GM19043 (cell line): ENCODE data around the gene TMEM260.
"Not testable (repeated sequence)": the region's sequence is repeated elsewhere in the genome, so short reads cannot be mapped to it uniquely, and the experiment has no call there.

ENCODE experiments used
- ATAC-seq: cut with Tn5 transposase; IDR thresholded peaks from one replicate; pipeline ENCODE4 v1.9.1; 2021; ENCODE audit warnings: low read depth; ENCODE audit not compliant: unreplicated experiment

Gene TMEM260

GRCh38 chr14:56594428-56594827, 14.8 kb downstream of the TMEM260 start:
- no peak for ATAC-seq

GRCh38 chr14:56598519-56598918, 18.9 kb downstream of the TMEM260 start:
- ATAC-seq, result no peak

GRCh38 chr14:56603648-56604047, 24.1 kb downstream of the TMEM260 start:
- ATAC-seq, result no peak

- no peak for ATAC-seq
Measured at GRCh38 chr14:56608689-56609088, 29.1 kb downstream of the TMEM260 start.

GRCh38 chr14:56611663-56612062, 32.1 kb downstream of the TMEM260 start:
- not testable (repeated sequence) for ATAC-seq

GRCh38 chr14:56617084-56617483, 37.5 kb downstream of the TMEM260 start:
- no peak for ATAC-seq

GRCh38 chr14:56630707-56631106, 51.1 kb downstream of the TMEM260 start:
- ATAC-seq, result no peak

GRCh38 chr14:56632195-56632594, 52.6 kb downstream of the TMEM260 start:
- no peak for ATAC-seq

GRCh38 chr14:56633544-56633943, 53.9 kb downstream of the TMEM260 start:
- ATAC-seq, result no peak

GRCh38 chr14:56635041-56635440, 55.4 kb downstream of the TMEM260 start:
- no peak for ATAC-seq

- ATAC-seq, result no peak
Measured at GRCh38 chr14:56647493-56647892, 67.9 kb downstream of the TMEM260 start.

- no peak for ATAC-seq
Measured at GRCh38 chr14:56648508-56649301, 69.1 kb downstream of the TMEM260 start.

GRCh38 chr14:56649382-56649781, 69.8 kb downstream of the TMEM260 start:
- no peak for ATAC-seq

- ATAC-seq, result no peak
Measured at GRCh38 chr14:56650048-56650447, 70.5 kb downstream of the TMEM260 start.

GRCh38 chr14:56650979-56651378, 71.4 kb downstream of the TMEM260 start:
- ATAC-seq, result no peak

- no peak for ATAC-seq
Measured at GRCh38 chr14:56657604-56658003, 78.0 kb downstream of the TMEM260 start.

GRCh38 chr14:56659378-56659777, 79.8 kb downstream of the TMEM260 start:
- ATAC-seq, result no peak

- no peak for ATAC-seq
Measured at GRCh38 chr14:56659964-56660551, 80.5 kb downstream of the TMEM260 start.

- no peak for ATAC-seq
Measured at GRCh38 chr14:56660677-56661389, 81.2 kb downstream of the TMEM260 start.

- ATAC-seq, result no peak
Measured at GRCh38 chr14:56661478-56661877, 81.9 kb downstream of the TMEM260 start.

GRCh38 chr14:56664811-56665421, 85.3 kb downstream of the TMEM260 start:
- no peak for ATAC-seq
